Head of caudate nucleus (tissue), 42 donors: Measurements from ENCODE around the gene UVRAG.
"Not testable (repeated sequence)": the region's sequence is repeated elsewhere in the genome, so short reads cannot be mapped to it uniquely, and the experiment has no call there.

Source experiments
- DNase-seq, 42 donors: peaks; one replicate each; pipeline versions ENCODE4 v3.0.0 to v3.0.0-alpha.2; 2020 to 2021; ENCODE audit warnings: mixed read lengths in 7 of 42
- intact Hi-C: fragments of 100-400 bp; cut with DNase I; formaldehyde crosslinking; loops from one replicate; pipeline ENCODE4 v1.15.0; 2022

The UVRAG gene

GRCh38 chr11:75929706-75930105, 114.7 kb downstream of the UVRAG start:
- intact Hi-C loops = no loop called here
- DNase-seq = no peak

GRCh38 chr11:75930534-75930933, 115.5 kb downstream of the UVRAG start:
- intact Hi-C loops = no loop called here
- no peak for DNase-seq

GRCh38 chr11:75931124-75931523, 116.1 kb downstream of the UVRAG start:
- no peak for DNase-seq
- intact Hi-C loops = no loop called here

- DNase-seq, intact Hi-C loops: not testable (repeated sequence)
These were observed 118.7 kb downstream of the UVRAG start for GRCh38 chr11:75933736-75934135.

- DNase-seq = no peak
- intact Hi-C loops = no loop called here
These were observed 119.8 kb downstream of the UVRAG start for GRCh38 chr11:75934851-75935250.

GRCh38 chr11:75938543-75938942, 123.5 kb downstream of the UVRAG start:
- DNase-seq = no peak
- intact Hi-C loops = no loop called here

- intact Hi-C loops = no loop called here
- DNase-seq = no peak
These were observed 124.5 kb downstream of the UVRAG start for GRCh38 chr11:75939516-75939915.

GRCh38 chr11:75939992-75940391, 125.0 kb downstream of the UVRAG start:
- intact Hi-C loops = no loop called here
- DNase-seq = no peak

- DNase-seq = no peak
- intact Hi-C loops = no loop called here
These were observed 125.9 kb downstream of the UVRAG start for GRCh38 chr11:75940911-75941310.

GRCh38 chr11:75944515-75944914, 129.5 kb downstream of the UVRAG start:
- DNase-seq = no peak
- intact Hi-C loops = no loop called here

GRCh38 chr11:75945446-75945845, 130.4 kb downstream of the UVRAG start:
- no peak for DNase-seq
- intact Hi-C loops = no loop called here

- DNase-seq = no peak
- intact Hi-C loops = no loop called here
These were observed 130.9 kb downstream of the UVRAG start for GRCh38 chr11:75945947-75946346.

- DNase-seq = peak in 12 of 42 donors; percentile 2 to 44 (median 12)
- intact Hi-C loops = no loop called here
These were observed 131.8 kb downstream of the UVRAG start for GRCh38 chr11:75946531-75947530.

- intact Hi-C loops = no loop called here
- DNase-seq = no peak
These were observed 134.1 kb downstream of the UVRAG start for GRCh38 chr11:75949023-75949672.

GRCh38 chr11:75950141-75950540, 135.1 kb downstream of the UVRAG start:
- intact Hi-C loops = no loop called here
- peak in 2 of 42 donors; percentile 4 to 9 for DNase-seq

- intact Hi-C loops = no loop called here
- DNase-seq = no peak
These were observed 139.0 kb downstream of the UVRAG start for GRCh38 chr11:75954039-75954438.

GRCh38 chr11:75955443-75955842, 140.4 kb downstream of the UVRAG start:
- intact Hi-C loops = no loop called here
- no peak for DNase-seq

GRCh38 chr11:75959540-75959939, 144.5 kb downstream of the UVRAG start:
- intact Hi-C loops = no loop called here
- no peak for DNase-seq

- no peak for DNase-seq
- intact Hi-C loops = no loop called here
These were observed 149.1 kb downstream of the UVRAG start for GRCh38 chr11:75964071-75964470.

- intact Hi-C loops = no loop called here
- DNase-seq = no peak
These were observed 151.7 kb downstream of the UVRAG start for GRCh38 chr11:75966537-75967287.
